A549 treated with Mapracorat at 1 μM for 4 hours (cell line): Measurements from ENCODE around the gene PTHLH. TPM values are rescaled to one million over a fixed set of nuclear protein-coding genes. Genes with fewer than 3 reads are reported as not detected.

ENCODE experiments used
- total RNA-seq: library from RNA; stranded (reverse); fragments of 200-300 nt; extraction: Qiagen RNA extraction; gene quantifications from 5 replicates; pipeline ENCODE4 v1.2.3, GENCODE V29; 2022

Gene PTHLH
- total RNA-seq = 13.1 to 16.4 TPM (median 15.4 TPM) in 5 replicates

DNA sequence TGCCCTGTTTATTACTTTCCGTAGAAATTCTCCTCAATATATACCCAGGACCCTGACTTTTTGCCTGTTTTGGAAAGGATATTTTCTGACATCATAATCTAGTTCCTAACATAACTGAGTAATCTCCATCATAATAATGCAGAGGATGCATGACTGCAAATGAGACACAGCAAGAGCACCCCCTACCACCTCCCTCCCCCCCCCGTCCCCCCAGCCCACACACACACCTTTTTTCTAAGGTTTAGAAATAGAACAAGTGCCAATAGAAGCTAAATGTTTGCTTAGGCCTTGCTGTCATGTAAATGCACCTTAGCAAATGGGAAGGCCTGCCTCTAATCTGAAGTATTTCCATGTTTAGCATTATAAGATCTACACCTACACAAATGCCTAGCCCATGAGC, at the start of gene PTHLH:
PTHLH (minus strand) TSS at position 13 of the 400 bp plus-strand sequence. CDS start 3,239 bp downstream, outside the sequence.

Other genes with a start within 250 kb of the PTHLH start
- gene KLHL42, start 192.5 kb downstream of the PTHLH start, total RNA-seq = 14.5 to 22.3 TPM (median 19.7 TPM) in 5 replicates
- gene MANSC4, start 192.5 kb downstream of the PTHLH start, total RNA-seq = not detected in 5 replicates
- gene CCDC91, start 217.7 kb upstream of the PTHLH start, total RNA-seq = 16.2 to 23.8 TPM (median 18.1 TPM) in 5 replicates